GM18507 (cell line): Measurements from ENCODE around the gene ATL3.
"Not testable (repeated sequence)": the region's sequence is repeated elsewhere in the genome, so short reads cannot be mapped to it uniquely, and the experiment has no call there.

ENCODE experiments used
- DNase-seq: peaks from one replicate; pipeline ENCODE4 v3.0.0; 2011; ENCODE audit warnings: low read depth; ENCODE audit not compliant: insufficient read length; ENCODE audit errors: extremely low spot score
- FAIRE-seq: peaks from 2 replicates; lab custom pipeline; 2011; peaks lifted over from hg19 to GRCh38; lab: Jason Lieb, UNC

The ATL3 gene

DNA sequence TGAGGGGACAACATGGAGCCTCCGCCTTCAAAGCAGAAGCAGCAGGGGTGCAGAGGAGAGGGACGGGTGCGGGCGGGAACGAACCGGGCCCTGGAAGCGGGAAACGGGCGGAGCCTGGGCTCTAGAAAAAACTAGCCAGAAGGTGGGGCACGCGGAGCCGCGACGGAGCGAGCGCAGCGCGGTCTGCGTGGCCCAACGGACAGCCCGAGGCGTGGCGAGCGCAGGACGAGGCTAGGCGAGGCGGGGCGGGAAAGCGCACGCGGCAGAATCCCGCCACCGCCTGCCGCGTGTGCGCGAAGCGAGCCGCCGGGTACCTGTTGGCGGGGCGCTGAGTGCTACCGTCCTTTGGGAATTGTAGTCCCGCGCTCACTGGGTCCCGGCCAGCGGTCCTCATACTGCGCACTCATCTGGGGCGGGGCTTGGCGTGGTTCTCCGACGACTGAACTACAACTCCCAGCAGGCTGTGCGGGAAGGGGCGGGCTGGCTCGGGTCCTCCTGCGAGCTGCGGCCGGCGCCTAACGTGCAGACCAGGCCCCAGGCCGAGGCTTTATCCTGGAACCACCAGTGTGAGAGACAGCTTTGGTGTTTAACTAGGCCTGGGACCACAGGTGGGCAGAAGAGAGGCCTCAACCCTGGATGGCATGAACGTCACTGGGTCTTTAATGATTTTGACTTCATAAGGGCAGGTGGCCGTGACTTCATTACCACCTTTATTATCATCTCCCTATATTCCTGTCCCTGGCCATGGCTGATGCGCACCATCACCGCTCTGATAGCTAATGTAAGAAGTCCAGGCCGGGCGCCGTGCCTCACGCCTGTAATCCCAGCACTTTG is at the start of gene ATL3:
Gene ATL3 (minus strand): TSS at position 55 of the 834 bp plus-strand sequence. CDS start 41 bp downstream, at position 14.
- DNase-seq (peak; percentile 87), FAIRE-seq (peak; percentile 84)

DNA sequence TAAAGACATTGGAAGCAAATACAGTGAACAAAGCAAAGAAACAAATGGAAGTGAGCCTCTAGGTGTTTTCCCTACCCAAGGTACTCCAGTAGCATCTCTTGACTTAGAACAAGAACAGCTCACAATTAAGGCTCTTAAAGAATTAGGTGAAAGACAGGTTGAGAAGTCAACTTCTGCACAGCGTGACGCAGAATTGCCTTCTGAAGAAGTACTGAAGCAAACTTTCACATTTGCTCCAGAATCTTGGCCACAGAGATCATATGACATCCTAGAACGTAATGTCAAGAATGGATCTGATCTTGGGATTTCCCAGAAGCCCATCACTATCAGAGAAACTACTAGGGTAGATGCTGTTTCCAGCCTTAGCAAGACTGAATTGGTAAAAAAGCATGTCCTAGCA is 49.4 kb upstream of the ATL3 start:
- FAIRE-seq (no peak), DNase-seq (no peak)

GRCh38 chr11:63719987-63720386 is 48.8 kb upstream of the ATL3 start:
- no peak for FAIRE-seq
- no peak for DNase-seq

- DNase-seq, result no peak
- no peak for FAIRE-seq
Observed at GRCh38 chr11:63719001-63719400, 47.8 kb upstream of the ATL3 start.

DNA sequence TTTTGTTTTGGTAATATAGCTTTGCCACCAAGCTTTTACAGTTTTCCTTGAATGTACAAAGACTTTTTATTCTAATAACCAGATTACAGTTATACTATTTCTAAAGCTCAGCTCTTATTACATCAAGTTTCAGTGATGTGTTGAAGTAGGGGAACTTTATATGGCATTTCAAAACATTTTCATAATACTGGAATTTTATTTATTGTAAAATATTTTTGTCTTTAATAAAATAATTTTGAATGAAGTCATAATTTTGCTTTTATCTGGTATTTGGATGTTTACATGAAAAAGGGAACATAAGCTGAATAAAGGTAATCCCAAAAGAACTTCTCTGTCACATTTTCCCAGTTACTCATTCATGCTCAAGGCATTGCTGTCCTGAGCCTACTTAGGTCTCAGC is 44.9 kb upstream of the ATL3 start:
- FAIRE-seq, result no peak
- no peak for DNase-seq

DNA sequence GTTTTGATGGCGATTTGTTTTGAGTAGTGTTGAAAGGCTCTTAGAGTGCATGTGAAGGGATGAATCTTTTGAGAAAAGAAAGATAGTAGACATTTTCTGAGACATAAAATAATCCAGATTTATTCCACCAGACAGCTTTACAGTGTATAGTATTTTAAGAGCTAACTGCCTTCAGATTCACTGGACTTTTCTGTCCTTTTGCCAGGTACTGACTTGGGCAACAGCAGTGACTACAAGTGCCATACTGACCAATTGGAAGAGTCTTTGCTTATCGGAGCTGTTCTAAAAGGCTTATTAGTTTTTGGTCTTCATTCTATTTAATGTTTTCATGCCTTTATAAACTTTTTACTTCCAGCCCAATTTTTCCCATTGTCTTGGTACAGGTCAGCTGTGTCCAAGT is 42.6 kb upstream of the ATL3 start:
- no peak for FAIRE-seq

DNA sequence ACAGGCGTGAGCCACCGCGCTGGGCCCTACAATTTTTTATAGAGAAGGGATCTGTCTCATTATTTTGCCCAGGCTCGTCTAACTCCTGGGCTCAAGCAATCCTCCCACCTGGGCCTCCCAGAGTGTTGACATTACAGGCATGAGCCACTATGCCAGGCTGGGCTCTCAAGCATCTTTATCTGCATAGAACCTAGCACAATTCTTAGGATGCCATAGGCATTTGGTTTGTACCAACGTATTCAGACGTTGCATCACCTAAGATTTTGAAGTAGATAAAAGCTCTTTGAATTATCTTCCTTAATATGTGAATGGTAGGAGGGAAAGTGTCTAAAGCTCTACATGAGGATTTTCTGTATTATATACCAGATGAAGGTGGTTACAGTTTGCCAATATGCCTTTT is 40.7 kb upstream of the ATL3 start:
- no peak for FAIRE-seq

More for the DNA sequence above, 42.6 kb upstream of the ATL3 start:
- DNase-seq, result no peak

DNA sequence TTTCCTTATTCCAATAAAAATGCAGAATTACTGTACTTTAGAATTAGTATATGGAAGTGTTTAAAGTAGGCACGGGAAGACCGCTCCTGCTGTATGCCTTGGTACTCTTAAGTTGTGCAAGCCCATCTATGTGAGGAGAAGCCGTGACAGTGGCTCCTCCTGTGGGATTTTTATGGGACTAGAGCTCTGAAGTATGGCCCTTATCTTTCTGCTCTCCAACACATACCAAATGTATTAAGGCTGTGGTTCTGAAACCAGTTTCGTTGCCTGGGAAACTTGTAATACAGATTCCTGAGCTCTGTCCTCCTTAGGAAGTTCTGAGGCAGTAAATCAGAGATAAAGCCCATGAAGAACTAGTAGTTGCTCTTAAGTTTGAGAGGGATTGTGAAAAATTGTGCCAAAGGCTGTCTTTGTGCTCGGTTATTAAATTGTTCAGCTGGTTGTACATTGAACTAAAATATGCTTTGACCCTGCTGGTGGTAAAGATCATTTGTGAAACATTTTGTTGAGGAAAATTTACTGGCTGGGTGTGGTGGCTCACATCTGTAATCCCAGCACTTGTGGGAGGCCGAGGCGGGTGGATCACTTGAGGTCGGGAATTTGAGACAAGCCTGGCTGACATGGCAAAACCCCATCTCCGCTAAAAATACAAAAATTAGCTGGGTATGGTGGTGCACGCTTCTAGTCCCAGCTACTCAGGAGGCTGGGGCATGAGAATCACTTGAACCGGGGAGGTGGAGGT is 39.5 kb upstream of the ATL3 start:
- no peak for DNase-seq
- FAIRE-seq, result no peak

More for the DNA sequence above, 40.7 kb upstream of the ATL3 start:
- no peak for DNase-seq

GRCh38 chr11:63709336-63709884 is 38.2 kb upstream of the ATL3 start:
- DNase-seq (no peak), FAIRE-seq (no peak)

DNA sequence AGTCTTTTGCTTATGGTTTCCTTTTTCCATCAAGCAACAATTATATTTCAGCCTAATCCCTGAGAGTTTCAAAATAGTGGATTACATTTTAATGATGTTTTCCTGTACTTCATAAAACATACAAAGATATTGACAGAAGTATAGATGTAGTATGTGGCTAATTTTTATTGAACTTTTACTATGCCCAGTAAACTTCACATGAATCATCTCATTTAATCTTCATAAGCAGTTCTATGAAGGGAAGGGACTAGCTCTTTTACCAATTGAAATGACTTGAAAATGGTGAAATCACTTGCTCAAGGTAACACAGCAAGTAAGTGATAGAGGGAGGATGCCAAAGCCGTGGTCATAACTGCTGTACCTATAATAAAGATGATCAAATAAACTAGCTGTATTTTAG is 37.6 kb upstream of the ATL3 start:
- FAIRE-seq (no peak), DNase-seq (no peak)

DNA sequence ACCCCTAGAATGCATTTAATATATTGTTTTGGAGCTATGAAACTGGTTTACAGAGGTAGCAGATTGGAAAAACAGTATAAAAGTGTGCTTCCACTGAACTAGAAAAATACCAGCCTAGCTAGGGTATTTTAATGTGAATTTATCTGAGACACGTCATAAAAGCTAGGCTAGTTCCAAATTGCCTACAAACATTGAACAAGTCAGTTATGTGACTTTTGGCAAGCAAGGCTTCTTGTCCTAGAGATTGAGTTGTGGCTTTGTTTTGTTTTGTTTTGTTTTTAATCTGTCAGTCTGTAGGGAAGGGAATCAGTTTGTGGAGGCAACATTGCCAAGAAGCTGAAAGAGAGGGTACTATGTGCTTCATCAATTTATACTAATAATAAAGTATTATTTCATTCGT is 34.4 kb upstream of the ATL3 start:
- DNase-seq (no peak), FAIRE-seq (no peak)

DNA sequence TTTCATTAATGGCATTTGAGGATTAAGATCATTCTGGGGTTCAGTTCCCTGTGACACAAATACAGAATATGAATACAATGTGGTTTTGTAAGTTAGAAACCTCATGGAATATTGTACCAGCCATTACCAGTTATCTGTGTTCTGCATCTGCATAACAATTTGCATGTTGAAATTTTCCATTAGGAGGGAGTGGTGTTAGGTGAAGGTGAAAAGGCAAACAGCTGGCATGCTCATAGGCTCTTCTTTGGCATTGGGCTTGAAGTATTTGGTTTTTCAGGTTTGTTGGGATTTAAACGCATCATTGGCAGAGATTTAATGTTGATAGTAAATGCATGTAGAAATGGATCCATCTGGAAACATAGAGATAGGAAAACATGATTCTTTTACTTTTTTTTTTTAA is 28.7 kb upstream of the ATL3 start:
- FAIRE-seq (no peak), DNase-seq (no peak)

DNA sequence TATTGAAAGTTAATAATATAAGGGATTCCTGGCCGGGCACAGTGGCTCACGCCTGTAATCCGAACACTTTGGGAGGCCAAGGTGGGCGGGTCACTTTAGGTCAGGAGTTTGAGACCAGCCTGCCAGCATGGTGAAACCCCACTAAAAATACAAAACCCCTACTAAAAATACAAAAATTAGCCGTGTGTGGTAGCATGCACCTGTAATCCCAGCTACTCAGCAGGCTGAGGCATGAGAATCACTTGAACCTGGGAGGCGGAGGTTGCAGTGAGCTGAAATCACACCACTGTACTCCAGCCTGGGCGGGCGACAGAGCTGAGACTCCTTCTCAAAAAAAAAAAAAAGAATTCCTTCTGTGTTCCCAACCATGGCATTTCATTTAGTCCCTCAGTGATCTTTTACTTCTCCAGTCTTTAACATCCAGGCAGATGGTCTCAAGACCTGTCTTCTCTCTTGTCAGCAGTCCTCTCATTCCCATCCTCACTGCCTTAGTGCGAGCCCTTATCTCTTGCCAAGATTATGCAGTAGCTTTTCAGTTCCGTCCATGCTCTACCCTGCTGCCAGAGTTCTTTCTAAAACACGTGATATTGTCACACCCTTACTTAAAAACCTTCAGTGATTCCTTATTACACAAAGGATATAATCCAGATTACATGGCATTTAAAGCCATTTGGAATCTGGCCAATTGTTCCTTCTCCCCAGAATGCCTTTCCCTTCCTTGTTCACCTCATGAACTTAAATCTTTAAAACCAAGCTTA is 28.0 kb upstream of the ATL3 start:
- FAIRE-seq, result no peak
- no peak for DNase-seq

- no peak for FAIRE-seq
Observed at GRCh38 chr11:63694596-63694995, 23.4 kb upstream of the ATL3 start.

DNA sequence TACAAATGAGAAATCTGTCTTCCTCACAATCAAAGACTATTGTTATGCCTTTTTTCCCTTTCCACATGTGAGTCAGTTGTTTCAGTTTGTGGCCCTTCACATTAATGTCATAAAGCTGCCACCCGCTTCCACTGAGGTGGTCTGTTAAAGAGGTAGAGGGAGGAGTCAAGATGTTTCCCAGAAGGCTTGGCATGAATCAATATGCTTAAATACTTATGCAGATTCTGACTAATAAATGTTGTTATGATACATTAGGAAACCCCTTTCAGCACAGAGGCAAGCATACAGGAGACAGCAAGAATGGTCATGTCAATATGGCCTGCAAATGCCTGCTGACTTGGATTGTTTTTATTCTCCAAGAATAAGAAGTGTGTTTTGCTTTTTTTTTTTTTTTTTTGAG is 16.7 kb upstream of the ATL3 start:
- DNase-seq (no peak), FAIRE-seq (no peak)

More at GRCh38 chr11:63694596-63694995, 23.4 kb upstream of the ATL3 start:
- no peak for DNase-seq

- FAIRE-seq, result no peak
Observed at GRCh38 chr11:63686926-63687325, 15.8 kb upstream of the ATL3 start.

DNA sequence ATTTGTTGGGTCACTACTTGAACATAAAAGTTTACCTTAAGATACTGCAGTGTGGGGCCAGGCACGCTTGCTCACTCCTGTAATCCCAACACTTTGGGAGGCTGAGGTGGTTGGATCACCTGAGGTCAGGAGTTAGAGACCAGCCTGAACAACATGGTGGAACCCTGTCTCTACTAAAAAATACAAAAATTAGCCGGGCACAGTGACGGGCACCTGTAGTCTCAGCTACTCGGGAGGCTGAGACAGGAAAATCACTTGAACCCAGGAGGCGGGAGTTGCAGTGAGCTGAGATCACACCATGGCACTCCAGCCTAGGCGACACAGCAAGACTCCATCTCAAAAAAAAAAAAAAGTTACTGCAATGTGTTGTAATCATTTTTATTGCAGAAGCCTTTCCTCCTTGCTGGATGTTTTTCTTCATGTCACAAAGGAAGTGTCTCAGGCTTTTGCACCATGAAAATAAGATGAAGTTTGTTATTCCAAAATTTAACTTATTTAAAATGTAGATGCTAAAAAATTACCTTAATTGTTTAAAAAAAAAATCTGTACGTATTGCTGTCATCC is 14.1 kb upstream of the ATL3 start:
- not testable (repeated sequence) for FAIRE-seq

More at GRCh38 chr11:63686926-63687325, 15.8 kb upstream of the ATL3 start:
- no peak for DNase-seq

GRCh38 chr11:63683133-63683991 is 12.2 kb upstream of the ATL3 start:
- FAIRE-seq (no peak), DNase-seq (no peak)

More for the DNA sequence above, 14.1 kb upstream of the ATL3 start:
- DNase-seq, result not testable (repeated sequence)
